ENCODE data around the gene PCNX3.
"Not testable (repeated sequence)": the region's sequence is repeated elsewhere in the genome, so short reads cannot be mapped to it uniquely, and the experiment has no call there.

The PCNX3 gene

GRCh38 chr11:65655570-65656332 lies 40.2 kb downstream of the PCNX3 start:
- FAIRE-seq, result no peak

GRCh38 chr11:65657426-65657825 lies 41.9 kb downstream of the PCNX3 start:
- FAIRE-seq, result no peak

DNA sequence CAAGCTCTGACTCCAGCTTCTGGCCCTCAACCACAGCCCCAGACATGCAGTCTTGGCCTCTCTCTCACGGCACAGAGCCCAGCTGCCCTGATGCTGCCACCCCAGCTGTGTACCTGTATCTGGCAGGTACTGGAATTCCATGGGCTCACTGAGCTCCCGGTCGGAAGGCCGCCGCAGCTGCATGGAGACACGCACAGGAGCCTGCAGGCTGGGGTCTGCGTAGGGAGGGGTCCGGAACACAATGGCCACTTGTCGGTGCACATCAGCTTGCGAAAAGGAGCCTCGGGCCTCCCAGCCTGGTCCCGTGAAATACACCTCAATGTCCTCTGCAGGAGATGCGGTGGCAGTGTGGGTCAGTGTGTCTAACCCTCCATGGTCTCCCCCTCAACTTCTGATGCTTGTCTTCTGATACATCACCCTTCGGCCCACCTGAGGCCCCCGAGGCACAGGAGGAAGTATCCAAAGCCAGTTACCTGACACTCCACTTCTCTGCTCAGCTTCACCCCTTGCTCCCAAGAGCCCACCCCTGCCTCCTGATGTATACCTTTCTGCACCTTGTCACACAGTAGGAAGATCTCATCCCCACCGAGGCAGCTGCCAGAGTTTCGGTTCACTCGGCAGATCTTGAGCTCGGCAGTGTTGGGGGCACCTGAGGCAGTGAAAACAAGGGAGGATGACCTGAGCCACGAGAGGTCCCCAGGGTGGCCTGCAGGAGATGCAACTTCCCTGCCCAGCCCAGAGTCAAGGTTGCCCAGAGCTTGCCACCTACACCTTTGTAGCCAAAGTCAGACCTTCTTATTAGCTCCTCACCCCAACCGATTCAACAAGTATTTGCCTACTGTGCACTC lies 42.8 kb downstream of the PCNX3 start:
- no peak for FAIRE-seq

DNA sequence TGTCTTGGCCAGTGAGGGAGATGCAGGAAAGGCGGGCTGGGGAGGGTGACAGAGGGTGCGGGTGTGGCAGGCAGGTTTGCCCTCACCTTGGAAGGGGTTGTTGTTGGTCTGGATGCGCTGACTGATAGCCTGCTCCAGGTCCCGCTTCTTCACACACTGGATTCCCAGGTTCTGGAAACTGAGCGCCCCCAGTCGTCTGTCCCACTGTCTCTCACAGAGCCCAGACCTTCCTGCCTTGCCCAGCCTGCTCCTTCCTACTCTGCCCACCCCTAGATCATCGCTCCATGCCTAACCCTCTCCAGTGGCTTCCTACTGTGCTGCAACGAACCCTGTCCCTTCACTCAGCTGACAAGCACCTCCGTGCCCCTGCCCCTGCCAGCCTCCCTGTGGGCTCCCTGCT lies 44.5 kb downstream of the PCNX3 start:
- FAIRE-seq, result no peak

DNA sequence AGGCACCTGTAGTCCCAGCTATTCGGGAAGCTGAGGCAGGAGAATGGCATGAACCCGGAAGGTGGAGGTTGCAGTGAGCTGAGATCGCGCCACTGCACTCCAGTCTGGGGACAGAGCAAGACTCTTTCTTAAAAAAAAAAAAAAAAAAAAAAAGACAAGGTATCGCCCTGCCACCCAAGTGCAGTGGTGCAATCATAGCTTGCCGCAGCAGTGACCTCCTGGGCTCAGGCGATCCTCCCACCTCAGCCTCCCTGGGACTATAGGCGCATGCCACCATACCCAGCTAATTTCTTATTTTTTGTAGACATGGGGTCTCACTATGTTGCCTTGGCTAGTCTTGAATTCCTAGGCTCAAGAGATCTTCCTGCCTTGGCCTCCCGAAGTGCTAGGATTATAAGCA lies 45.3 kb downstream of the PCNX3 start:
- FAIRE-seq, result not testable (repeated sequence)

GRCh38 chr11:65661599-65662246 lies 46.1 kb downstream of the PCNX3 start:
- no peak for FAIRE-seq

GRCh38 chr11:65662247-65662798 lies 46.7 kb downstream of the PCNX3 start:
- no peak for FAIRE-seq

DNA sequence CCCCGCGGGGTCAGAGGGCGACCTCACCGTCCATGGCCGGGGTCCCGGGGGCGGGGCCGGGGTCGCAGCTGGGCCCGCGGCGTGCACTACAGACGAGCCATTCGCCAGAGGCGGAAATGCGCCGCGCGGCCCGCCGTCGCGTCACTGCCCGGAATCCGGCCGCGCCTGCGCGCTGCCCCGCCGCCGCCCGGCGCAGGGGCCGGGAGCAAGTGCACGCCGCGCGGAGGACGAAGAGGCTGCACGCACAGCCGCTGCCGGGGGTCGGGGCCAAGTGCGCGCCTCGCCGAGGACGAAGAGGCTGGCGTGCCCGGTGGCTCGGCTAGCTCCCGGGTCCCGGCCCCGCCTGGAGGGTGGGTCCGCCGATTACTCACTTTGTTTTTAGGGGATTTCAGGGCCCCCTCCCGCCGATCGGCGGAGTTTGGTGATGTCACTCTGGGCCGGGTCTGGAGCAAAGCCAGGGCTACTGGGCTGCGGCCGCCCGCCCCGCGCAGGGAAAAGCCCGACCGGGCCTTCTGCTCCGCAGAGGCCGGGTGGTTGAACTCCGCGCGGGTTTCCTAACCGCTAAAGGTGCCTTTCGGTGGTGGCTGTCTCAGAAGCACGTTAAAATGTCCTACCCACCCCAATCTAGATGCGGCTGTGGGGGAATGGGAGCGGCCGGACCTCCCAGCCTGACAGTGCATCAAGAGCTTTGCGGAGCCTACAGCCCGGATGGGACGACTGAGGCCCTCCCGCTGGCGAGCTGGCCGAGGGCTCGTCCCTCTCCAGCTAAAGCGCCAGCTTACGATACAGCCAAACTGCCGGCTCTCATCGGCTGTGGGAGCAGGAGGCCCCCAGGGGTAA lies 47.4 kb downstream of the PCNX3 start, which contains the start of gene RELA:
TSS of gene RELA (minus strand) at position 118 of the 840 bp plus-strand sequence. CDS start at position 34, 84 bp downstream.
- no peak for FAIRE-seq

DNA sequence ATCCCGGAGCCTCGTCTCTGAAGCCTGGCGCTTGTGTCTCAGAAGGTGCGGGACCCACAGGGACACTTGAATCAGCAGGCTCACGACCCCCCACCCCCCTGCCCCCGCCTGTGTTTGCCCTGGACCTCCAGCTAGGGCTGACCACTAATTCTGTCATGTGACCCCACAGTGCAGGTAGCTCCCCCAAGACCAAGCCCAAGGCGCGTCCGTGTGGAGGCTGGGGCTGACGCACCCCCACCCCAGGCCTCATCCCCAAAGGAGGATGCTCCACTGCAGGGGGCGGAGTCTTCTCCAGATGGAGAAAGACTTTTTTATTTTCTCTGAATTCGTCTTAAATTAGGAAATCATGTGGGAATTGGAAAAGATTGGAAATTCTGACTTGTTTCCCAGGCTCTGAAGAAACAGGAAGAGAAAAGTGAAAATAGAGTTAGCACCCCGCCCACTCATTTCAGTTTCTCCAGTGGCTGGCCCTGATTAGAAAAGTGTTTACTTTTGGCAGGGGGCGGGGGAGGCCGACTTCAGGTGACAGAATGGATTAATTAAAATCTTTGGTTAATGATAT lies 48.1 kb downstream of the PCNX3 start:
- FAIRE-seq, result peak; percentile 29

GRCh38 chr11:65672180-65672860 lies 56.7 kb downstream of the PCNX3 start:
- FAIRE-seq, result no peak

GRCh38 chr11:65672982-65673381 lies 57.4 kb downstream of the PCNX3 start:
- FAIRE-seq, result no peak

- no peak for FAIRE-seq
Observed at GRCh38 chr11:65680192-65680743, 64.7 kb downstream of the PCNX3 start.

DNA sequence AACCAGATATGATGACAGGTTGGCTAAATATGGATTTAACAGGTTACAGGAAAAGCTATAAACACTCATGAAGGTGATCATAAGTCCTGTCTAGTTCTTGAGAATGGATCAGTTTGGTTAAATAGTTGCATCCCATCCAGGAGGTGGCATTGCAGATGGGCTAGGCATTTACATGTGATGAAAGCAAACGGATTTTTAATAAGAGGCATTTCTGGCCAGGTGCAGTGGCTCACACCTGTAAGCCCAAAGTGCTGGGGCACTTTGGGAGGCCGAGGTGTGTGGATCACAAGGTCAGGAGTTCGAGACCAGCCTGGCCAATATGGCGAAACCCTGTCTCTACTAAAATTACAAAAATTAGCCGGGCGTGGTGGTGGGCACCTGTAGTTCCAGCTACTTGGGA lies 67.9 kb downstream of the PCNX3 start:
- FAIRE-seq, result not testable (repeated sequence)

GRCh38 chr11:65685981-65686380 lies 70.4 kb downstream of the PCNX3 start:
- FAIRE-seq, result no peak
